NCI-H748 (cell line): ENCODE measurements around the gene SLCO4A1.

Experiments used
- DNase-seq: peaks from one replicate; lab custom pipeline; 2025; ENCODE audit not compliant: unreplicated experiment; lab: John Stamatoyannopoulos, UW

The SLCO4A1 gene

DNA sequence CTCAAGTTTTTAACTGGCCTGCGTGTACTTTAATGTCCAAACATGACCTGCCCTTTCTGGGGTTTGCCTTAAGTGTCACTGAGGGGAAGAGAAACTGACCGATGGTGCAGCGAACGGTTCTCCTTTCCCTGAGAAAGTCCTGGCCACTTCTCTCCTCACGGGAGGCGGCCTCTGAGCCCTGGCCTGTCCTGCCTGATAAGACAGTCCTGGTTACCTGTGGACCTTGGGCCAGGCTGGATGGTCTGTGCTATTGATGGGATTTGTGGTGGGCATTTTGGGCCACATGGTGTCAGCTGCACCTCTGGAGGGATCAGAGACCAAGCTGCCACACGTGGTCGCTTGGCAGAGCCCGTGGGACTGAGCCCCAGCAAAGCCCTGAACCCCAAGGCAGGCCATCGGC, 54.7 kb downstream of the SLCO4A1 start:
- DNase-seq = no peak

DNA sequence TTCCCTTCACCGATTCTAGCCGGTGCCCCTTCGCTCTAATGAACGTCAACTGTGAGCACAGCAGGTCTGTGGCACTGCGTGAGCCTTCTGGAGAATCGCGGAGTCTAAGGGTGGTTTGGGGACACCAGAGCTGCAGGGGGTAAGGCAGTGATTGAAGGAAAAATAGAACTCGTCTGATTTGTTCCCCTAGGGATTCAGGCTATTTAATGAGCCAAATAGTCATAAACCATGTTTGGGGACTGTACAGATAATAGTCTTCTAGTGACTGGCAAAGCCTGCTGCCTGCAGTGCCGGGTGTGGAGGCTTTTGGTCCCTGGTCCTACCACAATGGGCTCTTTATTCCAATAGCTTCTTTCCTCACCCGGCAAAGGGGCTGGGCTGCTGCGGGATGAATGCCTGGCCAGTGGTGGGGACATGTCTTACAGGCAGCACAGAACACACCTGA, 55.2 kb downstream of the SLCO4A1 start:
- DNase-seq = no peak

DNA sequence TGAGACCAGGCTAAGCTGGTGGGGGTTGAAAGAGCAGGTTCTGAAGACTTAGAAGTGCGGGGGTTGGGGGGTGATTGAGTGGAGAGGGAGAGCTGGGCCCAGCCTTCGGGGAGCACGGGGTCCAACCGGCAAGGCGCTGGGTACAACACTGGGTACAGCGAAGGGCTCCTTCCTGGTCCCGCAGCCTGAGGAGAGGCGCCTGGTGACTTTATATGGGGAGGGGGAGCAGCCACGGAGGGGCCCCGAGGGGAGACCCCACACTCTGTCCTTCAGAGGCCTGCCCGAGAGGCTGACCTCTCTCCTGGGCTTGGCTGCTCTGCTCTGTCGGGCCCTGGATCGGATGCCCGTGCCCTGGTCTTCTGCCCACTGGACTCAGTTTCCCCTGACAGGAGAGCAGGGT, 55.9 kb downstream of the SLCO4A1 start:
- no peak for DNase-seq

DNA sequence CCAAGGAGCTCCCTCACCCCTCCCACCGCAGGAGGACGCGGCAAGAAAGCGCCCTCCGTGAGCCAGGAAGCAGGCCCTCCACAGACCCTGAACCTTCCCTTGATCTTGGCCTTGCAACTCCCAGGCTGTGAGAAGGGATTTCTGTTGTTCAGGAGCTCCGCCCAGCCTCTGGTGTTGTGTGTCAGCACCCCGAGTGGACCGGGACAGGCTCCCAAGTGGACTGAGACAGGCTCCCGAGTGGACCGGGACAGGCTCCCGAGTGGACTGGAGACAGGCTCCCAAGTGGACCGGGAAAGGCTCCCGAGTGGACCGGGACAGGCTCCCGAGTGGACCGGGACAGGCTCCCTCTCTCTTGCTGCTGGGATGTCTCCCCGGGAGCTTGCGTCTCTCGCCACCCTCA, 57.0 kb downstream of the SLCO4A1 start:
- no peak for DNase-seq

DNA sequence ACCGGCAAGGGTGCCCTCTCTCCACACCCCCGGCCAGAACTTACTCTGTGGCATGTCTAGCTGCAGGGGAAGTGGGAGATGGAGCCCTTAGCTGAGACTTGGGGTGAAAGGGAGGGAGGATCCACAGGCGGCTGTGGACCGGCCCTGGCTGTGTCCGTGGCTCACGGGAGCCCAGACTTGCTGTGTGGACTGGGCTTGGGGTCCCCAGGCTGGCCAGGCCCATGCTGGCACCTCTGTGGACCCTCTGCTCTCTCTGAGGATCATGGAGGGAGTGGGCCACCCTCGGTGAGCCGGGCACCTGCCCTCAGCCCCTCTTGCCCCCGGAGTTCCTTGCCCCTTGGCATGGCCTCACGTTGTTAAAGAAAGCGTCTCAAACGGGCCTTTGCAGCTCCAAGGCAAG, 57.4 kb downstream of the SLCO4A1 start:
- DNase-seq = no peak

DNA sequence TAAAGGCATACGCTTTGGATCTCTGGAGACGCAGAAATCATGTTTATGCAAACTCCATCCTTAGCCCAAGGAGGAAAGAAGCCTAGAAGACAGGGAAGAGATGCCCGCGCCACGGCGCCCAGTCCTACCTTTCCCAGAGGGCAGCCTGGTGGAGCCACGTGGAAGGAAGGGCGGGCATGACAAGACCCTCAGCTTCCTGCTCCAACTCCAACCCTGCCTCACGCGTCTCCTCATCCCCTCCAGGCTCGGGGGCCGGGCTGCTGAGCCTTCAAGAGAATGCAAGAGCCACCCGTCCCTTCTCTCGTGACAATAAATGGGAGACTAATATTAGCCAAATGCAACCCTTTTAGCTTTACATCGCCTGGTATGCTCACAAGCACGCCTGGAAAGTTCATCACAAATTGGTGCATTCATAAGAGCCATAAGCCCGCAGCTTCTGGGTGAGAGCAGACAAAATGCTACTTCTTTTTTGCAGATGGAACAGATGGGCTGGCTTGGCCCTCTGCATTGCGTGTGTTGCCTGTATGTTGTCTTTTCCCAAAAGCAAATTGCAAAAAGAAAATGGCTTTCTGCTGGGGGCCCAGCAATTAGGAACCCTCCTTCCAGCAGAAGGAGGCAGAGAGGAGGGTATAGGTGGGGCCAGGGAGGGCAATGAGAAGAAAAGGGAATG, 58.1 kb downstream of the SLCO4A1 start:
- DNase-seq = no peak

DNA sequence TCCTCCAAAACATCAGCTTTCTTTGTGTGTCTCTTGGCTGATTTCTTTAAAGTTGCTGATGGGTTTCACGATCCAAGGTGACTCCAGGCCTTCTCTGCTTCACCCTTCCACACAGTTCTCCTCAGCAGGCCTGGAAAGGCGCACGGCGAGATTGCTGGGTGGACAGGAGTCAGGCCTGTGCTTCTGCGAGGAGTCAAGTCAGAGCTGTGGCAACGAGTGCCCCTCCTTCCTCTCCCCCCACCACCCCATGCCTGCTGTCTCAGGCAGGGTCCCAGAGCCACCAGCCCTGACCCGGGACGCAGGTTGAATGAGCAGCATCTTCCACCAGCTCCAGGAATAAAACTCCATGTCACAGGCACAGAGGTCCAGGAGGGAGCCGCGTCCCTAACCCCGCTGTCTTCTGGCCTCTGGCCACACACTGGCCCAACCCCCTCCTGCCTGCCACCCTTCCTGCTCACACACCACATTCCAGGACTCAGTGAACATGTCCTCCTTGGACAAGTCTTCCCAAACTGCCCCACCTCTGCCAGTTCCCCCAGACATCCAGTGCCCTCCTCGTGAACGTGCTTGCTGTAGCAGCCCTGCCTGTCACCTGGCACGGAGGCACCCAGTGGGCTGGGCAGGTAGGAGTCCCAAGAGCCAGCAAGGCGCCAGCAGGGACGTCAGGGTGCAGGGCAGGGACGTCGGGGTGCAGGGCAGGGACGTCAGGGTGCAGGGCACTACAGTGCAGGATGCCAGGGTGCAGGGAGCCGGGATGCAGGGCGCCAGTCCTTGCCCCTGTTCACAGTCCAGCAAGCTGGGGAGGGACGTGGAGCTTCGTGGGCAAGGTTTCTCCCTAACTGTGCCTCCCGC, 59.1 kb downstream of the SLCO4A1 start:
- no peak for DNase-seq

DNA sequence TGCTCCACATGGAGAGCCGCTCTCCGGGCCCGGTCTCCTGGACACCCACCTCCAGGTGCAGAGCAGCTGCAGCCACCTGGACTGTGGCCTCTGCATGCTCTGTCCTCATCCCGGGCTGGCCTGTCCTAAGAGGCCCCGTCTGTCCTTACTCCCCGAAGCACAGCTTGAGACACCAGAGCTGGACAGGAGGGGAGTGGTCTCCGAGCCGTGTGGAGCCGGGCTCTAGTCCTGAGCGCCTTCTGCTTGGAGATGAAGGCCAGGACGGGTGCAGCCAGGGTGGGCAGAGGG, 59.7 kb downstream of the SLCO4A1 start:
- no peak for DNase-seq

DNA sequence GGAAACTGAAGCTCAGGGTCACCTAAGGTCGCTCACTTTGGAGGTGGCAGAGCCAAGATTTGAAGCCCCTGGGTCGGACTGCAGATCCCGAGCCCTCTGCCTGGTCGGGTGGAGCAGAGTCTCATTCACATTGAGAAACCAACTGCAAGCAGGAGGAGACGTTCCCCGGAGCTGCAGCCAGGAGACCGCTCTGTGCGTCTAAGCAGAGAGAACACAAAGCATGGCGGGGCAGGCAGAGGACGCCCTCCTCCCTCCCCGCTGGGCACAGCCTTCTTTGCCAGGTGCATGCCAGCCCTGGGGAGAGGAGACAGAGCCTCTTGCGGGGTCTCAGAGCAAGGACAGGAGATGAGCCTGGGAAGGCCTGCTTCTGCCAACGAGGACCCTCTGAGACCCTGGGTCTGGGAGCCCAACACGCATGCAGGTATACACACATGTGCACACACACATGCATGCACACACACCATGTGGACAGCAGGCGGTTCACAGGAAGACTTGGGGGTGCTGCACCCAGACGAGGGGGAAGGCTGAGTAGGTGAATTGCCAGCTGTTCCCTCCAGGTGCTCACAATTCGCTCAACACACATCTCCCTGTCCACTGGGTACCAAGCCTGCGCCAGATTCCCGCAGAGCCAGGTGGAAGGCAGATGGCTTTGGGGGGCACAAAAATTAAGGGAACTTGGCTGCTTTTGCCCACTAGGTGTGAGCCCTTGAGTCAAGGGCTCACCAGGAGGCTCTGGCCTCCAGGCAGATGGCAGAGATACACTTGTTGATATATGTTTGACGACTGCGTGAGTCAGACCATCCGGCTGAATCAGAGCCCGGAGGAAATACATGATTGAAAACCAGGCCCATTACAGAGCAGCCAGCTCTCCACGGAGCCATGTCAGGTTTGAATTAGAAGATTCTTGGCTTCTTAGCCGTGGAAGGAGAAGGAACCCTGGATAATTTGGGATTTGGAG, 60.9 kb downstream of the SLCO4A1 start:
- DNase-seq = no peak

DNA sequence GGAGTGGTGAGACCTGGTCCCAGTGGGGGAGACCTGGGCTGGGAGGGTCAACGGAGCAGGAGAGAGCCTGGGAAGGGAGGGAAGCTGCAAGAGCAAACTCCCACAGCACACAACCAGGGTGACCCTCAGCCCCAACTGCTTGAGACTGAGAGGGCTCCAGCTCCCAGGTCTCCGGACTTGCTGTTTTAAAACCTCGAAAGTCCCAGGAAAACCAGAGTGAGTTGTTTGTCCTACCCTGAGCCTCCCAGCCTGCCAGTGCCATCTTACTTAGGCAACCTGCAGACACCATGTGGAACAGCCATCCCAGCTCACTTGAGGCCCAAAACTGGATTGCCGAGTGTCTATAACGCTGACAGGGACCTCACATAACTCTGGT, 61.5 kb downstream of the SLCO4A1 start:
- no peak for DNase-seq

DNA sequence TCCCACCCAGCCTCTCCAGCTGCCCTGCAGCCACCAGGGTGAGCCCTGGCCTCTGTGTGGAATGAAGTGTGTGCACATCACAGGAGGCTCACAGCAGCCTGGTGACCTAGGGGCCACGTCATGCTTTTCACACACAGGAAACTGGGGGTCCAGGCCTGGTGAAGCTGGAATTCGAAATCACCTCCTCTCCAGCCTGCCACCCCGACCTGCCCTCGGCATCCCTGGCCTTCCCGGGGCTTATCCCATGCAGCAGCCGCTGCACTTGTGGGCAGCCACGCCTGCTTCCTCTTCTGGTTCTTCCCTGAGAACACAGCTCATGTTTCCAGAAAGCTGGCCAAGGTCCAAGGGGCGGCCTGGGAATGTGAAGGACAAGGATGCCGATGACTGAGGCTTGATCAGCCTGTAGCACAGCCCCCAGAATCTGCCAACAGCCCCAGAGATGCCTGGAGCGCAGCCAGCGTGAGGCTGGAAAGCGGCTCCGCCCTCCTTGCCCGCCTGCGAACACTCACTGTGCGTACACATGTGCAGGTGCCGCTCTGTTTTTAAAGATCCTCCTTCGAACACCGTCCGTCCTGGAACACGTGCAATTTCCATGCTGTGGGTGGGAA, 62.1 kb downstream of the SLCO4A1 start:
- DNase-seq = peak; percentile 96

DNA sequence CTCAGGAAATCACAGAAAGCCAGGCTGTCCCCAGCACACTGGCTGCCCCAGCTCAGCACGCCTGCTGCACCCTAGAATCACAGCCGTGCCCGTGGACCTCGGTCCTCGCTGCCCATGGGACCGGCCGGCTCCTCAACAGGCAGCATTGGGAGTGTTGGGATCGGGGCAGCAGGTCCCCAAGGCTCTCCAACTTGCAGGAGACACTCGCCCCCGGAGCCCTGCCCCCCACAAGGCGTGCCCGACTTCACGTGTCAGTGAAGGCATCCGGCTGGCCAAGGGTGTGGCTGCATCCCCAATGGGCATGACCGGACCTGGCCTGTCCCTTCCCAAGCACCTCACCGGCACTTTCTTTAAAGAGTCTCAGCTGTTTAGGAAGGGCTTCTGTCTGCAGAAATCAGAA, 63.3 kb downstream of the SLCO4A1 start:
- no peak for DNase-seq

DNA sequence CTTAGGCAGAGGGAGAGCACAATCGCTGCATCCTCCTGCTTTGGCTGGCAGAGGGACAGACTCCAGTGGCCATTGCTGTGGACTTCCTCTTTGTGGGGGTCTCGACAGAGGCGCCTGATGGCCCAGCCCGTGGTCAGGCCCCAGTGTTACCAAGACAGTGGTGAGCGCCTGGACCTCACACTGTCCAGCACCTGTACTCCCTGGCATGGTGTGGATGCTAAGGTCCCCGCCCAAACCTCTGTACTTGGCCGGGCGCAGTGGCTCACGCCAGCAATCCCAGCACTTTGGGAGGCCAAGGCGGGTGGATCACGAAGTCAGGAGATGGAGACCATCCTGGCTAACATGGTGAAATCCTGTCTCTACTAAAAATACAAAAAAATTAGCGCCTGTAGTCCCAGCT, 64.0 kb downstream of the SLCO4A1 start:
- DNase-seq = no peak

DNA sequence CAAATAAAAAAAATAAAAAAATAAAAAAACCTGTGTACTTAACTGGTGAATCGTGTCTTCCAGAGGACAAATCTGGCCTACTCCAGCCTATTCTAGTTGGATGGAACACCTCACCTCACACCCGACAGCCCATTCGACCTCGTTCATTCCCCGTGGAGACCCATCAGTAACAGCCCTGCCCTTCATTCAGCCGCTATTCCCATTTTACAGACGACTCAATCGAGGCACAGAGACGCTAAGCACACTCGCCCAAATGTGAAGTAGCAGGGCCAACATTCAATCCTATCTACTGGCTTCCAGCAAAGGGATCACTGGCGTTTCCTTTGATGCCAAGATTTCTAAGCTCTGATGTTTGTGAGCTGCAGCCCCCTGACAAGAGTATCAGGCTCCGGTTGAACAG, 64.6 kb downstream of the SLCO4A1 start:
- DNase-seq = no peak

DNA sequence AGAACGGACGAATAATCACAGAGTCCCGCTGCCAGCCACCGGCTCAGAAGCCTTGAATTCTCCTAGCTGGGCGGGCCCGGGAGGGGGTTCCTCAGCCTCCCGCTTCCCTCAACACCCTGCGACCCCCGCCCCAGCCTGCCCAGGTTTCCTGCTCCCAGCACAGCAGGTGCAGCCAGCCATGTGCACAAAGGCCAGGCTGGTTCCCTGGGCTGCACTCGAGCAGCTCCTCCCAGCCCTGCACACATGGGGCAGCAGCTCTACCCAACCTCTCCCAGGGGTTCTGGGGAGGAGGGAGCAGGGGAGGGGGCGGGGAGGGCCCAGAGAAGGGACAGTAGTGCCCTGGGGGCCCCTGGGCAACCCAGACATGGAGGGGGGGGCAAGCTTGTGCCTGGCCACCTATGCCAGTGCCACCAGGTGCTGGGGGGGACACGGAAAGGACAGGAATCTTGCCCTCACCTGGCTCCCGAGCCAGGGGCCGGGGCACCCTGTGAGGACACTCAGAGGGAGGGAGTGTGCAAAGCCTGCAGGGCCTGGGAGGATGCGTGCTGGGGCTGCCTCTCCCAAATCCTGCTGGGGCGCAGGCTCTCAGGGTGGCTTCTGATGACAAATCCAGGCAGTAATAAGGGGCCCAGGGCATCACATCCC, 65.1 kb downstream of the SLCO4A1 start:
- DNase-seq = no peak

DNA sequence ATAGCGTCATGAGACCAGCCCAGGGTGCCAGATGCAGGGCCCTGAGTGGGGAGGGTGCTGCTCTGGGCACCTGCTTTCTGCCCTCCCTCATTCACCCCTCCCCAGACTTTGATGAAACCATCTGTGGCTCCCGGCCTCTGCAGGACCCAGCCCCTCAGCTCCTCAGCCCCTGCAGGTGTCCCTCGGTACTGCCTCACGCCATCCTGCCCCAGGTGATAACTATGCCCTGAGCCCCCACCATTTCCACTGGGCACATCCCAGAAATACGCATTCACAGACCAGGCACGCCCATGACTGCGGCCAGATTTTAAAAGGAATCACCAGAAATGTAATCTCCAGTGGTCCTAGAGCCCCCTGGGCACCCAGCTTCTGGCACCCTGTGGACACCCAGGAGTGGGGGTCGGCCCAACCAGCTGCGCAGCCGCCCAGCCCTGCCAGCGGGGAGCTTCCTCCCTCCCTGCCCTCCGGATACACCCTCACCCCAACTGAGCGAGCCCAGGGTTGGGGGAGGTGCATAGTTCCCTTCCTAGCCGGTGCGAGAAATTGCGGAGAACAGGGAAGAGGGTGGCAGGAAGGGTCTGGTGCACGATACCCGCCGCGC, 65.7 kb downstream of the SLCO4A1 start:
- peak; percentile 48 for DNase-seq

DNA sequence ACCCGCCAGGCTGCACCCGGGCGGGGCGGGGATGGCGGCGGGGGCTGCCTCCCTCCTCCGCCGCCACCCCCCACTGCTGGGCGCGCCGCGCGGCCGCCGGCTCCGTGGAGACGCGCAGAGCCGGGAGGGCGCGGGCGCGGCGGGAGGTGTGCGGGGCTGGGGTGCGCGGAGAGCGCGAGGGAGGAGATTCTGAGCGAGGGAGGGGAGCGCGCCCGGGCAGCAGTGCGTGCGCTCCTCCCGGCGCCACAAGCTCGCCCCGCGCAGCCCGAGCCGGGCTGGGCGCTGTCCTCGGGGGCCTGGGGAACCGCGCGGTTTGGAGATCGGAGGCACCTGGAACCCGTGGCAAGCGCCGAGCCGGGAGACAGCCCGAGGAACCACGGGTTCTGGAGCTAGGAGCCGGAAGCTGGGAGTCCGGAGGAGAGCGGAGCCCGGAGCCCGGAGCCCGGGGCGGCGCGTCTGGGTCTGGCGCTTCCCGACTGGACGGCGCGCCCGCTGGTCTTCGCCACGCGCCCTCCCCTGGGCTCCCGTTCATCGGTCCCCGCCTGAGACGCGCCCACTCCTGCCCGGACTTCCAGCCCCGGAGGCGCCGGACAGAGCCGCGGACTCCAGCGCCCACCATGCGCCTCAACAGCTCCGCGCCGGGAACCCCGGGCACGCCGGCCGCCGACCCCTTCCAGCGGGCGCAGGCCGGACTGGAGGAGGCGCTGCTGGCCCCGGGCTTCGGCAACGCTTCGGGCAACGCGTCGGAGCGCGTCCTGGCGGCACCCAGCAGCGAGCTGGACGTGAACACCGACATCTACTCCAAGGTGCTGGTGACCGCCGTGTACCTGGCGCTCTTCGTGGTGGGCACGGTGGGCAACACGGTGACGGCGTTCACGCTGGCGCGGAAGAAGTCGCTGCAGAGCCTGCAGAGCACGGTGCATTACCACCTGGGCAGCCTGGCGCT, 66.6 kb downstream of the SLCO4A1 start, which contains the start of gene NTSR1:
NTSR1 (plus strand) TSS at position 246 of the 946 bp plus-strand sequence; CDS start at position 618, 372 bp downstream.
- peak; percentile 17 for DNase-seq

DNA sequence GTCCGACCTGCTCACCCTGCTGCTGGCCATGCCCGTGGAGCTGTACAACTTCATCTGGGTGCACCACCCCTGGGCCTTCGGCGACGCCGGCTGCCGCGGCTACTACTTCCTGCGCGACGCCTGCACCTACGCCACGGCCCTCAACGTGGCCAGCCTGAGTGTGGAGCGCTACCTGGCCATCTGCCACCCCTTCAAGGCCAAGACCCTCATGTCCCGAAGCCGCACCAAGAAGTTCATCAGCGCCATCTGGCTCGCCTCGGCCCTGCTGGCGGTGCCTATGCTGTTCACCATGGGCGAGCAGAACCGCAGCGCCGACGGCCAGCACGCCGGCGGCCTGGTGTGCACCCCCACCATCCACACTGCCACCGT, 67.2 kb downstream of the SLCO4A1 start:
- DNase-seq = no peak

DNA sequence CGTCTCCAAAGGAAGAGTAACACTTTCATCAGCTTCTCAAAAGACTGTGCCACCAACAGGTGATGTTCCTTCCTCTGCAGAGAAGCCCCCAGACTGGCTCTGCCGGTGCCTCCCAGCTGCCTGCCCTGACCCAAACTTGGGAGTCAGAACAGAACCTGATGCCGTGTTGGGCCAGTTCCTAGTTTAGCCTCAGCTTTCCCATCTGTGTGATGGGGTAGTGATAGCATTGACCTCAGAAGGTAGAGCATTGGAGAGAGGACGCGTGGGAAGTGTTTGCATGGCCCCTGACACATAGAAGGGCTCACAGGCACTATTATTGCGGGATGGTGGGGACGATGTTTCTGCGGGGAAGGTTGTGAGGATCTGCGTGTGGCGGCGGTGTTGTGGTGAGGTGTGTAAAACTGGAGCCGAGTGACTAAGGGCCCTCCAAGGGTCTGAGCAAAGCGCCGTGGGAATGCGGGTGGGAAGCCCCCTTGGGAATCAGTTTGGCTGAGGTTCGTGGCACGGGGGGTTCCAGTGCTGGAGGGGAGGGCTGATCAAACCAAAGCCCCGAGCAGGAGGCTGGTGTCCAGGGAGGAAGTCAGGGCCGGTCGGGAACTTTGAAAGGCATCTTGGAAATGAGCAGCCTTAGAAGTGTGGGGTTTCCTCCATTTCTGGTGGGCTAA, 68.0 kb downstream of the SLCO4A1 start:
- no peak for DNase-seq
